Upper lobe of right lung (tissue), 1 donor: Measurements from ENCODE around the gene CCSER2. TPM values are rescaled to one million over a fixed set of nuclear protein-coding genes. Genes with fewer than 3 reads are reported as not detected.
A peak's percentile ranks its signal among the peaks of the same experiment; 100 is the strongest.

Source experiments
- ATAC-seq: fragments of 200-7000 bp; cut with Tn5 transposase; one replicate; pipeline ENCODE4 v1.9.1; 2020; ENCODE audit warnings: mild to moderate bottlenecking, moderate library complexity
- DNase-seq: peaks from one replicate; pipeline ENCODE4 v3.0.0-alpha.2; 2020
- H3K27ac ChIP-seq: fragments of 200-600 bp; one replicate; pipeline ENCODE4 v1.8.0; 2022
- H3K27me3 ChIP-seq: fragments of 200-600 bp; one replicate; pipeline ENCODE4 v1.8.0; 2022; ENCODE audit warnings: mild to moderate bottlenecking
- H3K36me3 ChIP-seq: fragments of 200-600 bp; one replicate; pipeline ENCODE4 v1.8.0; 2022
- H3K4me1 ChIP-seq: fragments of 200-600 bp; one replicate; pipeline ENCODE4 v1.8.0; 2022
- H3K4me3 ChIP-seq: fragments of 200-600 bp; one replicate; pipeline ENCODE4 v1.8.0; 2022; ENCODE audit warnings: mild to moderate bottlenecking
- H3K9me3 ChIP-seq: fragments of 200-600 bp; one replicate; pipeline ENCODE4 v1.8.0; 2022
- intact Hi-C: fragments of 100-400 bp; cut with DNase I; formaldehyde crosslinking; loops from one replicate; pipeline ENCODE4 v1.11.0; 2022
- total RNA-seq: library from RNA; stranded (reverse); fragmentation: NEBNext Ultra II Directional; extraction: Animal tissue kit (Norgen Biotek cat#: 25700); gene quantifications from one replicate; pipeline ENCODE4 v1.2.1, GENCODE V29; 2021
- TF ChIP-seq, protein P1 (sequence below): fragments of 200-600 bp; IDR thresholded peaks from one replicate; pipeline ENCODE4 v1.8.0; 2022; ENCODE audit warnings: antibody characterized with exemption
- donor health status: DM: no; HTN: yes; CAD: no; lungs with severe emphysema.

Gene CCSER2
- total RNA-seq, 1 donor from 2014 or later, result 74.4 TPM

DNA sequence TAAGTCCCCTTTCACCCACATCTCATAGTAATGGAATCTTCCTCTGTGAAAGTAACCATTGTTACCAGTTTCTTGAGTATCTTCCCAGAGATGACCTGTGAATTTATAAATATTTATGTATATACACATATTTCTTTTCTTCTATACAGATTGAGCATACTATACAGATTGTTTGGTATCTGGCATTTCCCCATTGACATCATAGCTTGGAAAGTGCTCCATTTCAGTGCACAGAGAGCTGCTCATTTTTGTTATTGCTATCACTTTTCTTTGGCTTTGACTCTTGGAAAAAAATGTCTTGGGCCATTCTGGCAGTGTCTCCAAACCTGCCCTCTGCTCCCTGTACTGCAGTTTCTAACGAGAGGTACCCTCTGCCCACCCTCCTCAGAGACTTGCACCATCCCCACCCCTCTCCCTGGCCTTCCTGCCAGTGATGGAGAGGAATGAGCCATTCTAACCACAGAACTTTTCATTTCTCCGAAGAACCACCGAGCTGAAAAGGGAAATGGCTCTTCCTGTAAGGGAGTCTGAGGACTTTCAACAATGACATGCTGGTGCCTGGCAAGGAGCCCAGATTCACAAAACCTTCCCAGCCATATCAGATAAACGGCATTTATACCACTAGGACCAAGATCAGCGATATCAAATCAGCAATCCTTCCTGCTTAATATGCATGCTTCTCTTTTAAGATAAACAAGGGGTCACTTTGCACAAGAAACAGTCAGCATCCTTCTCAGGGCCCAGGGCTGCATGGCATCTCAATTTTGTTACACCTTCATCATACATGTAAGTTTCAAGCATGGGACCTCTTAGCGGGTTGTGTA lies 19.7 kb upstream of the CCSER2 start:
- ATAC-seq (peak; percentile 62), DNase-seq (no peak)
- Histone ChIP-seq H3K27me3 (no peaks in the 10 kb centered on the region), H3K27ac (peak overlapping the region; percentile 45), H3K4me3 (no peak overlapping the region), H3K9me3 (no peaks in the 10 kb centered on the region), H3K4me1 (peaks cover 16% of the 10 kb centered on the region), H3K36me3 (no peaks in the 10 kb centered on the region)
- intact Hi-C loops, result no loop called here
- TF ChIP-seq, protein P1, sequence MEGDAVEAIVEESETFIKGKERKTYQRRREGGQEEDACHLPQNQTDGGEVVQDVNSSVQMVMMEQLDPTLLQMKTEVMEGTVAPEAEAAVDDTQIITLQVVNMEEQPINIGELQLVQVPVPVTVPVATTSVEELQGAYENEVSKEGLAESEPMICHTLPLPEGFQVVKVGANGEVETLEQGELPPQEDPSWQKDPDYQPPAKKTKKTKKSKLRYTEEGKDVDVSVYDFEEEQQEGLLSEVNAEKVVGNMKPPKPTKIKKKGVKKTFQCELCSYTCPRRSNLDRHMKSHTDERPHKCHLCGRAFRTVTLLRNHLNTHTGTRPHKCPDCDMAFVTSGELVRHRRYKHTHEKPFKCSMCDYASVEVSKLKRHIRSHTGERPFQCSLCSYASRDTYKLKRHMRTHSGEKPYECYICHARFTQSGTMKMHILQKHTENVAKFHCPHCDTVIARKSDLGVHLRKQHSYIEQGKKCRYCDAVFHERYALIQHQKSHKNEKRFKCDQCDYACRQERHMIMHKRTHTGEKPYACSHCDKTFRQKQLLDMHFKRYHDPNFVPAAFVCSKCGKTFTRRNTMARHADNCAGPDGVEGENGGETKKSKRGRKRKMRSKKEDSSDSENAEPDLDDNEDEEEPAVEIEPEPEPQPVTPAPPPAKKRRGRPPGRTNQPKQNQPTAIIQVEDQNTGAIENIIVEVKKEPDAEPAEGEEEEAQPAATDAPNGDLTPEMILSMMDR, result no peak

DNA sequence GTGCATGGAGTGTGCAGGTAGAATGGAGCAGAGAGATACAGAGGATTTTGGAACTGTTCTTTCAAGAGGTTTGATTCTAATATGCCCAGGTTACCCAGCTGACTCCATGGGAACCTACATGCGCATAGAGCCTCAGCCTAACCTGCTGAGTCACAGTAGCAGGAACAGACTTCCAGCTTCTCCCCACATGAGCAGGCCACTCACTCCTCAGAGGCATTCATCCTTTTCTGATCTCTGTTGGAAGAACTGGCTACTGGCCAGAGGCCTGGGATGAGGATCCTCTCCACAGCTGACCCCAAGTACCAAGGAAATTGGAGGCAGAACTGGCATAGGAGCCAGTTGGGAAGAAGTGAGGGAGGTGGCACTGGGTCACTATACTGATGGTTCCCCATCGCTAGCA lies 17.9 kb upstream of the CCSER2 start:
- intact Hi-C loops, result no loop called here
- Histone ChIP-seq H3K27me3 (no peaks in the 10 kb centered on the region), H3K4me3 (no peak overlapping the region), H3K27ac (no peak overlapping the region), H3K36me3 (no peaks in the 10 kb centered on the region), H3K4me1 (peaks cover 16% of the 10 kb centered on the region), H3K9me3 (no peaks in the 10 kb centered on the region)
- TF ChIP-seq, protein P1, result no peak
- ATAC-seq, result peak; percentile 37
- no peak for DNase-seq

DNA sequence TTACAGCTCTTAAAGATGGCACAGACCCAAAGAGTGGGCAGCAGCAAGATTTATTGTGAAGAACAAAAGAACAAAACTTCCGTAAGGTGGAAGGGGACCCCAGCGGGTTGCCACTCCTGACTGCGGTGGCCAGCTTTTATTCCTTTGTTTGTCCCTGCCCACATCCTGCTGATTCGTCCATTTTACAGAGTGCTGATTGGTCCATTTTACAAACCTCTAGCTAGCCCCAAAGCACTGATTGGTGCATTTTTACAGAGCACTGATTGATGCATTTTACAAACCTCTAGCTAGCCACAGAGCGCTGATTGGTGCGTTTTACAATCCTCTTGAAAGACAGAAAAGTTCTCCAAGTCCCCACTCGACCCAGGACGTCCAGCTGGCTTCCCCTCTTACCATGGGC lies 16.8 kb upstream of the CCSER2 start:
- Histone ChIP-seq H3K4me1 (peaks cover 16% of the 10 kb centered on the region), H3K27me3 (no peaks in the 10 kb centered on the region), H3K27ac (no peak overlapping the region), H3K36me3 (no peaks in the 10 kb centered on the region), H3K9me3 (no peaks in the 10 kb centered on the region), H3K4me3 (no peak overlapping the region)
- DNase-seq (no peak), ATAC-seq (no peak)
- intact Hi-C loops, result no loop called here
- TF ChIP-seq, protein P1, result no peak

DNA sequence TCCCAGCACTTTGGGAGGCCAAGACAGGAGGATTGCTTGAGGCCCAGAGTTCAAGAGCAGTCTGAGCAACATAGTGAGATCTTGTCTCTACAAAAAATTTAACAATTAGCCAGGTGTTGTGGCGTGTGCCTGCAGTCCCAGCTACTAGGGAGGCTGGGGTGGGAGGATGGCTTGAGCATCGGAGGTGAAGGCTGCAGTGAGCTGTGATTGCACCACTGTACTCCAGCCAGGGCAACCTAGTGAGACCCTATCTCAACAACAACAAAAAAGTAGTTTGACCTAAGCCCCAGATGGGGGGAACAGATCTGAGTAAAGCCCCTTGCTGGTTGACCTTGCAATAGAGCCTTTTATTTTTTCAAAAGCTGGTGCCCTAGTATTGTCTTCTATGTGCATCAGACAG lies 15.6 kb upstream of the CCSER2 start:
- TF ChIP-seq, protein P1, result no peak
- H3K4me3 ChIP-seq, result no peak overlapping the region
- no peak for ATAC-seq
- H3K4me1 ChIP-seq, result peaks cover 16% of the 10 kb centered on the region
- H3K27me3 ChIP-seq, result no peaks in the 10 kb centered on the region
- no peaks in the 10 kb centered on the region for H3K36me3 ChIP-seq
- no peak overlapping the region for H3K27ac ChIP-seq
- intact Hi-C loops, result no loop called here
- no peaks in the 10 kb centered on the region for H3K9me3 ChIP-seq
- DNase-seq, result no peak

DNA sequence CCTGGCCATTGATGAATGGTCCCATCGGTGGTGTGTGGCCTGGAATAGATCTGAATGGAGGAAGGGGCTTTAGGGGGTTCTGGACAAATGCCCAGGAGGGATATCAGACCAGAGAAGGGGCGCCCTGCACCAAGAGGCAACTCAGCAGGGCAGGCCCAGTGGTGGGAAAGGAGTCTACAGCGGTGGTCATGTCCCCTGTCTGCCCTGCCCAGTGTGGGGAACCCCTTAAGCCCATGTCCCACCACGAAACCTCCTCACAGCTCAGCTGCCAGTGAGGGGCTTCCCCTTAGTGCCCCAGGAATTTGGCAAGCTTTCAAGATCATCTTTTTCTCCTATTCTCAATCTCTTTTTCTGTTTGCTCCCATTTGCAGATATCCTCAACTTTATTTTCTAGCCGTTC lies 14.1 kb upstream of the CCSER2 start:
- intact Hi-C loops, result no loop called here
- H3K36me3 ChIP-seq, result no peaks in the 10 kb centered on the region

More for the DNA sequence above, 14.1 kb upstream of the CCSER2 start:
- peak; percentile 20 for ATAC-seq
- Histone ChIP-seq H3K9me3 (no peaks in the 10 kb centered on the region), H3K27me3 (no peaks in the 10 kb centered on the region), H3K4me1 (peaks cover 4% of the 10 kb centered on the region), H3K27ac (no peak overlapping the region), H3K4me3 (no peak overlapping the region)
- DNase-seq, result no peak
- TF ChIP-seq, protein P1, result no peak
